BLaER1 (cell line): ENCODE results near the gene DGKB.

ENCODE experiments used
- H3K27ac ChIP-seq: shearing (Covaris generic); formaldehyde crosslinking; 2 replicates; pipeline ENCODE4 v1.8.1; 2022
- H3K27me3 ChIP-seq: shearing (Covaris generic); formaldehyde crosslinking; 2 replicates; pipeline ENCODE4 v1.8.1; 2022
- H3K36me3 ChIP-seq: shearing (Covaris generic); formaldehyde crosslinking; 2 replicates; pipeline ENCODE4 v1.8.1; 2022
- H3K4me1 ChIP-seq: shearing (Covaris generic); formaldehyde crosslinking; 2 replicates; pipeline ENCODE4 v1.8.1; 2022
- H3K4me2 ChIP-seq: shearing (Covaris generic); formaldehyde crosslinking; 2 replicates; pipeline ENCODE4 v1.8.1; 2022
- H3K4me3 ChIP-seq: shearing (Covaris generic); formaldehyde crosslinking; 2 replicates; pipeline ENCODE4 v1.8.1; 2022
- H3K9ac ChIP-seq: shearing (Covaris generic); formaldehyde crosslinking; 2 replicates; pipeline ENCODE4 v1.8.1; 2022
- H3K9me3 ChIP-seq: shearing (Covaris generic); formaldehyde crosslinking; 2 replicates; pipeline ENCODE4 v1.8.1; 2022
- H4K20me1 ChIP-seq: shearing (Covaris generic); formaldehyde crosslinking; 2 replicates; pipeline ENCODE4 v1.8.1; 2022
- Cebpa-rat ChIP-seq: shearing (Covaris generic); IDR thresholded peaks from 2 replicates; pipeline ENCODE4 v1.8.1; 2022

DGKB gene

DNA sequence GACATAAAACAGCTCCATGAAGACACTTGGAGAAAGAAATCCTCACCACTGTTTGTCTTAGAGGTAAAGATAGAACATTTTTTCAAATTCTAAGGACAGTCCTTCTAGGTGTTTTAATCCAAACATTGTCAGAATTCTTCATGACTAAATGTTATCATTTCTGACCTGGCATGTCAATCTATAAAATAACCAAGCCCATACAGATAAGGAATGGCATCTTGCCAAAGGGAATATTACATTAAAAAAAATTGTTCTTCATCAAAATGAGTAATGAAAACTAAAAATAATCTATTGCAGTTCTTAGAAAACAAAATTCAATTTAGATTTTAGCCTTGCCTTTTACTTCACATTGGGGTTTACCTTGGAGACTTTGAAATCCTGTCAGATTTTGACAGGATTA, 33.6 kb downstream of the DGKB start:
- Histone ChIP-seq H3K9ac (no peak overlapping the region), H3K4me1 (no peaks in the 10 kb centered on the region), H3K4me2 (no peak overlapping the region), H3K4me3 (no peak overlapping the region), H3K27me3 (no peaks in the 10 kb centered on the region), H3K9me3 (no peaks in the 10 kb centered on the region), H3K27ac (no peak overlapping the region), H4K20me1 (no peaks in the 10 kb centered on the region), H3K36me3 (no peaks in the 10 kb centered on the region)
- no peak for TF ChIP-seq Cebpa-rat

DNA sequence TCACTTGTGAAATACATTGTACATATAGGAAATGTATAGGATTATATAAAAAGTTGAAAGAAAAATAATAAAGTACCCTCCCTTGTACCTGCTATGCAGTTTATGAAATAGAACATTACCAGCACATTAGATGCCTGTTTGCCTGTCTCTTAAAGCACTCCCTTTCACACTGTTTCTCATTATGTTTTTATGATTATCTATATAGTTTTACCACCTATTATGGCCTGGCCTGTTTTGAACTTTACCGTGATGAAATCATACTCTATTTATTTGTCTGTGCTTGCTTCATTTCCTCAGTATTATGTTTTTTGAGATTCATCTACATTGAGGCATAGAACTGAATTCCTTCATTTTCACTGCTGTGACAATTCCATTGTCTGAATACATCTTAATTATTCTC, 41.1 kb downstream of the DGKB start:
- no peaks in the 10 kb centered on the region for H3K27me3 ChIP-seq
- no peak overlapping the region for H3K4me3 ChIP-seq
- H3K9me3 ChIP-seq, result no peaks in the 10 kb centered on the region
- H3K27ac ChIP-seq, result no peak overlapping the region
- H3K9ac ChIP-seq, result no peak overlapping the region
- TF ChIP-seq Cebpa-rat, result no peak
- H3K4me2 ChIP-seq, result no peak overlapping the region
- H3K36me3 ChIP-seq, result no peaks in the 10 kb centered on the region
- H3K4me1 ChIP-seq, result no peaks in the 10 kb centered on the region
- no peaks in the 10 kb centered on the region for H4K20me1 ChIP-seq

DNA sequence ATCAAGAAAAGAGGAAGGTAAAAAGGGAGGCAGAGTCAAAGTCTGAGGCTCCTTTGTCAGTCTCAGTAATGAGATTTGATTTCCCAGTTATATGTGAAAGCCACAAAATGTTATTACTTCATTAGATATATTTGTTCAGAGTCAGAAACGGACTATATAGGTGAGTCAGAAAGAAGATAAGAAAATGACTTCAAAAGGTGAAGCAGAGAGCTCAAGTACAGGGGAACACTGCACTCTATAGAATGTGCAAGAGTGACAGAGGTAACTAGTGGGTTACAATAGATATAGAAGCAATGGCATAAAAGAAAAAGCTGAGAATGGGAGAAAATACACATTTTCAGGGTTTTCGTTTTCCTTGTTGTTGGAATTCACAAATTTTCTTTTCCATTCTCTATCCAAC, 43.3 kb downstream of the DGKB start:
- Histone ChIP-seq H3K9ac (no peak overlapping the region), H3K36me3 (no peaks in the 10 kb centered on the region), H3K9me3 (no peaks in the 10 kb centered on the region), H3K27me3 (no peaks in the 10 kb centered on the region), H3K4me1 (no peaks in the 10 kb centered on the region), H3K27ac (no peak overlapping the region), H3K4me3 (no peak overlapping the region), H4K20me1 (no peaks in the 10 kb centered on the region), H3K4me2 (no peak overlapping the region)
- no peak for TF ChIP-seq Cebpa-rat

DNA sequence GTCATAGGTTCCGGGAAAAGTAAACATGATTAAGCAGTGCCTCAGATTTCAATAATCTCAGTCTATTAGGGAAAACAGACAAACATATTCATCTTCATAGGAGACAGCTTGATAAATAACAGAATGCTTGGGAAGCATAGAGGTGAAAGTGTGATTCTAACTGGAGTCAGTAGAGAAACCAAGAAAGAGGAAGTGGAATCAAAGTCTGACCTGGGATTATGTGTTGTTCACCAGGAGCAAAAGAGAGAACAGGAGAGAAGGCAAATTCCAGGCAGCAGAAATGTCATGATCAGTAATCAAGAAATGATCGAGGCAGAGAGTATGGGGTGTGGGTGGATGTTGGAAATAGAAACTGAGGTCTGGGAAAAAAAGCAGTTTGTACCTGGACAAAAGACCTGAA, 43.7 kb downstream of the DGKB start:
- Histone ChIP-seq H4K20me1 (no peaks in the 10 kb centered on the region), H3K9me3 (no peaks in the 10 kb centered on the region), H3K4me3 (no peak overlapping the region), H3K4me2 (no peak overlapping the region), H3K27ac (no peak overlapping the region), H3K36me3 (no peaks in the 10 kb centered on the region), H3K9ac (no peak overlapping the region), H3K27me3 (no peaks in the 10 kb centered on the region), H3K4me1 (no peaks in the 10 kb centered on the region)
- no peak for TF ChIP-seq Cebpa-rat

DNA sequence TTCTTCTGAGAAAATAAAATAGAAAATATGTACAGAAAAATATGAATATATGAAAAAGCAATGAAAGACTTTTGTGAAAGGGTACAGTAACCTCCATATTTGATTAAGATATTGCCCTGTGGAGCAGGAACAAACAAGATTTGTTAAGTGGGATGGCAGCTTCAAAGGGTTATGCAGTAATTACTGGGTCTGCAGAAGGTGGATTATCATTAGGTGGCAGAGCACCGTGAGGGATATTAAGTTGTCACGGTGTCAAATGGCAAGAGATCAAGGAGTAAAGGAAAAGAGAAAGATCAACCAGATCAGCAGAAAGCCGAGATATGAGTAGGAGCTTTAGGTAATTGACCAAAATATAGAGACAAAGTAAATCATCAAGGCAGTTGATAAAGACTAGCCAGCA, 44.1 kb downstream of the DGKB start:
- no peak for TF ChIP-seq Cebpa-rat
- Histone ChIP-seq H3K36me3 (no peaks in the 10 kb centered on the region), H3K4me3 (no peak overlapping the region), H3K27me3 (no peaks in the 10 kb centered on the region), H4K20me1 (no peaks in the 10 kb centered on the region), H3K4me1 (no peaks in the 10 kb centered on the region), H3K9me3 (no peaks in the 10 kb centered on the region), H3K27ac (no peak overlapping the region), H3K9ac (no peak overlapping the region), H3K4me2 (no peak overlapping the region)

DNA sequence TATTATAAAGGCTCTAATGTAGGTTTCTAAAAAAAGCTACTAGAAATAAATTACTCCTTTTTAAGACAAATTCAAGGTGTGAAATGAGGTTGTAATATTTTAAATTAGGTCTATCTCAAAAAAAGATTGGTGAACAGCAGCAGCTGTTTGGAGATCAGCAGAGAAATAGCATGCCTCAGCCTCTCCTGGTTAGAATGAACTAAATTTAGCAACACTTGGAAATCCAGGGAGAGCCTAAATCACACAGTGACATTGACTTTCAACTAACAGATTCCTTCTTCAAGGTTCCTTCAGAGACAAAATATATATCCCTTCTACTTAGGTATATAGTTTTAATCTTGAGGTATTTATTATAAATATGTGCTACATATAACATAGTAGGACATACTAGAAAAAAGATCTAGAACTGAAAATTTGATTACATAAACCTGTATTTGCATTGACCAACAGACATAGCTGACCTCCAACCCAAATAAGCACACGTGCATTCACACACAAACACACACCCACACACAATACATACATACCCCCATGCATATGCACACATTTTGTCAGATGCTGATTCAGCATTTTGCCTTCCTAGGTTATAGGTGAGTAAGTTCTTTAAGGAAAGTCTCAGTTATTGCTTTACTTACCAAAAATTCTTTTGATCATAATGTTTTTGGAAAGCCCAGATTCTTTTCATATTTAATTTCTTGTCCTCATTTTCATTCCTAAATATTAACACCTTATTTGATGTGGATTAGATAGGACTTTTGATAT, 47.3 kb downstream of the DGKB start:
- no peaks in the 10 kb centered on the region for H4K20me1 ChIP-seq
- no peak overlapping the region for H3K4me2 ChIP-seq
- H3K4me1 ChIP-seq, result no peaks in the 10 kb centered on the region
- no peak overlapping the region for H3K27ac ChIP-seq
- TF ChIP-seq Cebpa-rat, result no peak
- no peak overlapping the region for H3K9ac ChIP-seq
- no peak overlapping the region for H3K4me3 ChIP-seq
- no peaks in the 10 kb centered on the region for H3K27me3 ChIP-seq
- H3K9me3 ChIP-seq, result no peaks in the 10 kb centered on the region
- no peaks in the 10 kb centered on the region for H3K36me3 ChIP-seq

DNA sequence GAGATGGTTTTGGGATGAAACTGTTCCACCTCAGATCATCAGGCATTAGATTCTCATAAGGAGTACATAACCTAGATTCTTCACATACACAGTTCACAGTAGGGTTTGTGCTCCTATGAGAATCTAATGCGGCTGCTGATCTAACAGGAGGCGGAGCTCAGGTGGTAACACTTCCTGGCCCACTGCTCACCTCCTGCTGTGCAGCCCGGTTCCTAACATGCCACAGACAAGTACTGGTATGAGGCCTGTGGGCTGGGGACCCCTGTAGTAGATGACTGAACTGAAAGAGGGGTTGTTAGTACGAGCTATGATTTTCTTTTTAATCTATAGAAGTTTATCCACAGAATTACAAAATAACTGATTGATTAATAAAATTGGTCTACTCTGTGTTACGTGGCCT, 48.1 kb downstream of the DGKB start:
- H3K36me3 ChIP-seq, result no peaks in the 10 kb centered on the region
- no peaks in the 10 kb centered on the region for H4K20me1 ChIP-seq
- H3K9me3 ChIP-seq, result no peaks in the 10 kb centered on the region
- H3K27me3 ChIP-seq, result no peaks in the 10 kb centered on the region
- H3K4me1 ChIP-seq, result no peaks in the 10 kb centered on the region
- H3K4me3 ChIP-seq, result no peak overlapping the region
- no peak overlapping the region for H3K4me2 ChIP-seq
- H3K27ac ChIP-seq, result no peak overlapping the region
- no peak overlapping the region for H3K9ac ChIP-seq
- no peak for TF ChIP-seq Cebpa-rat

DNA sequence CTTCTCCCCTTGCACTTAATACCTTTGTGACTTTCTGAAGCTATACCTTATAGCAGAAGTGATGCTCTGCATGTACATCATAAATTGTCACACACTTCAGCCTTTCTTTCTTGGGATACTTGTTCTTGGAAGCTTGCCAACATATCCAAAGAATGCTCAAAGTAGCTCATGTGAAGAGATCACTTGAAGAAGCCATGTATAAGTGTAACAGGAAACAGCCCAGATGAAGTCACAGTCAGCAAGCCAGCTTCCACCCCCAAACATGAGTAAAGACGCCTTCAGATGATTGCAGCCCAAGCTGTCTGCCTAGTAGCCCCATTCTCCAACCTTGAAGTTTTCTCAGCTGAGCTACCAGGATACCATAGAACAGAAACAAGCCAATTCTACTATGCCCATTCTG, 50.9 kb downstream of the DGKB start:
- Histone ChIP-seq H3K4me1 (no peaks in the 10 kb centered on the region), H3K27ac (no peak overlapping the region), H4K20me1 (no peaks in the 10 kb centered on the region), H3K9me3 (no peaks in the 10 kb centered on the region), H3K4me2 (no peak overlapping the region), H3K27me3 (no peaks in the 10 kb centered on the region), H3K4me3 (no peak overlapping the region), H3K36me3 (no peaks in the 10 kb centered on the region), H3K9ac (no peak overlapping the region)
- no peak for TF ChIP-seq Cebpa-rat

DNA sequence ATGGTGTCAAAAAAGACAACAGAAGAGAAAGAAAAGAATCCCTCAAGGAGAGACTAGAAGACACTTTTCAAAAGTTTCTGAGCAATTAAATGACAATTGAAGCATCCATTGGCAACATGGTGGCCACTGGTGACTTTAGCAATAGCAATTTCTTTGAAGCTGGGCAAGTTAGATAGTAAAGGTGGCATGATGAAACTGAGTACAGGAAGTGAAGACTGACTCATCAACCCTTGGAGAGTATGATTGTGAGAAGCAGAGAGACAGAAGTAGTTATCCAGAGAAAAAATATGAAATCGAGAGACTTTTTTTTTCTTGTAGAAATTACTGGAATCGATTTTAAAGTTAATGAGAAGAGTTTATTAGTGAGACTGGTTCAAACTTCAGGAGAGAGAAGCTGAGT, 52.5 kb downstream of the DGKB start:
- Histone ChIP-seq H3K4me2 (no peak overlapping the region), H4K20me1 (no peaks in the 10 kb centered on the region), H3K36me3 (no peaks in the 10 kb centered on the region), H3K9me3 (no peaks in the 10 kb centered on the region), H3K9ac (no peak overlapping the region), H3K4me1 (no peaks in the 10 kb centered on the region), H3K4me3 (no peak overlapping the region), H3K27ac (no peak overlapping the region), H3K27me3 (no peaks in the 10 kb centered on the region)
- no peak for TF ChIP-seq Cebpa-rat

DNA sequence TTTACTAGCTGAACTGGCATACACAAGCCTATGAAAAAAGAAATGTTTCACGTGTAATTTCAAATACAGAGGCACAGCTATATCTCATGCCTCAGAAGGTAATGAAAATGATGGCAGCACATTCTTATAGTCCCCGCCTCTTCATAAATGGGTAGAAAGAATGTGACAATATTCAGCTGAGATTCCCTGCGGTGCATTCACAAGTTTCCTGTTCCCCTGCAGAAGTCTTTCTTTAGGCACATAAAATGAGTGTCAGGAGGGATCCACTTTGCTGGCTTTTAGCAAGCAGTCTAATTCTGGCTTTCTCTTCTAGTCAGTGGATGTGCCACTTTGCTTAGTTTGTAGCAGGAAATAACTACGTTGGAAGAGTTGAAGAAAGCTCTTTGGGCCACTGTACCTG, 56.1 kb downstream of the DGKB start:
- Histone ChIP-seq H3K27me3 (no peaks in the 10 kb centered on the region), H3K9ac (no peak overlapping the region), H4K20me1 (no peaks in the 10 kb centered on the region), H3K36me3 (no peaks in the 10 kb centered on the region), H3K4me3 (no peak overlapping the region), H3K4me2 (no peak overlapping the region), H3K4me1 (no peaks in the 10 kb centered on the region), H3K27ac (no peak overlapping the region), H3K9me3 (no peaks in the 10 kb centered on the region)
- no peak for TF ChIP-seq Cebpa-rat

DNA sequence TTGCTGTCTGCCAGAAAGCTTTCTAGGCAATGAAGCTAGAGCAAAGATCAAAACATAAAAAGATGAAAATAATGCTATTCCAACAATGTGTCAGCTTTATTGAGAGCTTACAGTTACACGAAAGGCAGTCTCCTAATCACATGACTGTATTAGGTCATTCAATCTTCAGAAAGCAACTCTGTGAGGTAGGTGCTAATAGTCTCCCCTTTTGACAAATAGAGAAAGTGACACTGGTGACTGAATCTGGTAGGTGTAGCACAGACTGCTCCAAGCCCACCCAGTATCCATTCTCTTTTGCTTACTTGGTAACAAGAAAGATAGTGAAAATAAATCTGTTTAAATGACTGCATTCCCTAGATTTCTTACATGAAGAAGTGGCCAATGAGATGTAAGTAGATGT, 58.8 kb downstream of the DGKB start:
- no peak overlapping the region for H3K4me3 ChIP-seq

More for the DNA sequence above, 58.8 kb downstream of the DGKB start:
- Histone ChIP-seq H3K4me1 (no peaks in the 10 kb centered on the region), H3K4me2 (no peak overlapping the region), H4K20me1 (no peaks in the 10 kb centered on the region), H3K9me3 (no peaks in the 10 kb centered on the region), H3K9ac (no peak overlapping the region), H3K36me3 (no peaks in the 10 kb centered on the region), H3K27ac (no peak overlapping the region), H3K27me3 (no peaks in the 10 kb centered on the region)
- no peak for TF ChIP-seq Cebpa-rat
